HFFc6 (cell line): ENCODE results near the gene TMEM40. TPM values are rescaled to one million over a fixed set of nuclear protein-coding genes. Genes with fewer than 3 reads are reported as not detected.

Experiments
- DNase-seq: peaks from one replicate; pipeline ENCODE4 v3.0.0-alpha.2; 2018
- H3K27ac Mint-ChIP-seq: 2 replicates; pipeline ENCODE4 v1.8.0; 2020; ENCODE audit warnings: mild to moderate bottlenecking, mixed read lengths
- H3K27me3 Mint-ChIP-seq: 2 replicates; pipeline ENCODE4 v1.8.0; 2021; ENCODE audit warnings: mild to moderate bottlenecking, moderate library complexity, mixed read lengths; ENCODE audit not compliant: insufficient read depth
- H3K36me3 Mint-ChIP-seq: 2 replicates; pipeline ENCODE4 v1.8.0; 2021; ENCODE audit warnings: low read depth, mixed read lengths
- H3K4me1 Mint-ChIP-seq: 2 replicates; pipeline ENCODE4 v1.8.0; 2020; ENCODE audit warnings: low read depth, mixed read lengths
- H3K4me3 Mint-ChIP-seq: 2 replicates; pipeline ENCODE4 v1.8.0; 2020; ENCODE audit warnings: mild to moderate bottlenecking, moderate library complexity, mixed read lengths
- H3K9me3 Mint-ChIP-seq: 2 replicates; pipeline ENCODE4 v1.8.0; 2020; ENCODE audit warnings: mild to moderate bottlenecking, mixed read lengths
- CTCF ChIP-seq: fragments of 200-600 bp; sonication (generic); IDR thresholded peaks from 2 replicates; pipeline ENCODE4 v1.5.0; 2021; ENCODE audit warnings: antibody characterized with exemption, mild to moderate bottlenecking
- total RNA-seq, 6 experiments: library from RNA; stranded (reverse); fragmentation: NEBNext Ultra II Directional; extraction: Animal tissue kit (Norgen Biotek cat#: 25700); gene quantifications; 2 replicates in 1 of 6; 3 replicates in 5 of 6; pipeline ENCODE4 v1.2.3, GENCODE V29; 2021

TMEM40 gene
- total RNA-seq, 6 experiments from 2014 or later, result 0.32 to 0.40 (median 0.36) TPM; not detected in 3

- DNase-seq, result no peak
- Mint-ChIP-seq H3K36me3 (no peaks in the 10 kb centered on the region), H3K4me1 (no peaks in the 10 kb centered on the region), H3K27me3 (peaks cover 24% of the 10 kb centered on the region), H3K4me3 (no peak overlapping the region), H3K9me3 (no peaks in the 10 kb centered on the region), H3K27ac (no peak overlapping the region)
- TF ChIP-seq CTCF, result no peak
Measured at GRCh38 chr3:12742330-12743107, 16.5 kb downstream of the TMEM40 start.

DNA sequence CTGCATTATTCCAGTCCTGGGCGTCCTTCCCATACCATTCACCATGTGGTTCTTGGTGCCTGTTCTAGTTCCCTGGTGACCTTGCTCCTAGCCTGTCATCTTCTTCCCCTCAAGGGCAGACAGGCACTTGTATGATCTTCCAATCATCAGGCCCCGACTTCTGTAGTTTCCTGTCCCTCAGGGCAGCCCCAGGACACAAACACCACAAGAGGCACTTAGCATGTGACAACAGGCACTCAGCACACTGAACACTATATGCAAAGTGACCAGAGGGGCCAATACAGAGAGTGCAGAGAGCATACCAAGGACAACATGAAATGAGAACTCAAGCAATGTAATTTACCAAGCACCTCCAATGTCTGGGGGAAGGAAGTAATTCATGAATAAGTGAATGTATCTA lies 17.9 kb downstream of the TMEM40 start:
- Mint-ChIP-seq H3K9me3 (no peaks in the 10 kb centered on the region), H3K27ac (no peak overlapping the region), H3K27me3 (peaks cover 28% of the 10 kb centered on the region), H3K4me1 (no peaks in the 10 kb centered on the region), H3K4me3 (no peak overlapping the region), H3K36me3 (no peaks in the 10 kb centered on the region)
- DNase-seq, result no peak
- TF ChIP-seq CTCF, result no peak

- no peak for DNase-seq
- no peak overlapping the region for H3K27ac Mint-ChIP-seq
- no peaks in the 10 kb centered on the region for H3K9me3 Mint-ChIP-seq
- no peaks in the 10 kb centered on the region for H3K36me3 Mint-ChIP-seq
- TF ChIP-seq CTCF, result no peak
- H3K4me1 Mint-ChIP-seq, result 0 out of 2 replicates have a peak, but pooled peaks cover 5% of the 10 kb centered on the region
- peaks cover 23% of the 10 kb centered on the region for H3K27me3 Mint-ChIP-seq
- H3K4me3 Mint-ChIP-seq, result no peak overlapping the region
Measured at GRCh38 chr3:12737833-12738232, 21.2 kb downstream of the TMEM40 start.

DNA sequence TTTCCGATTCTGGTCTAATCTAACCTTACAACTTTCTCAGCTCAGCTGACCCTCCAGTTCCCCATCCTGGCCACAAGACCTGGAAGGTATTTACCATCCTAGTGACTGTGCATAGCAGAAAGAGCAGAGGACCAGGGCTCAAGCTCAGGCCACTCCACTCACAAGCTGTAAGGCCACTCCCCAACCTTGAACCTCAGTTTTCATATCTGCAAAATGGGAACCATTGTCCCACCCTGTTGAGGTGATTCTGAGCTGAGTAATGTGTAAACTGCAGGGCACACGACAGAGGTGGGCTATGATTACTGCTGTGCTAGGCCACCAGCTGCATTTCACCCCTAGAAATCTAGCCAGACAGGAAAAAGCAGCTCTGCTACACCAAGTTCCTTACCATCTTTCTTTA lies 21.7 kb downstream of the TMEM40 start:
- H3K9me3 Mint-ChIP-seq, result no peaks in the 10 kb centered on the region
- no peaks in the 10 kb centered on the region for H3K36me3 Mint-ChIP-seq
- no peak for DNase-seq
- no peak overlapping the region for H3K27ac Mint-ChIP-seq
- TF ChIP-seq CTCF, result no peak
- no peak overlapping the region for H3K4me3 Mint-ChIP-seq
- H3K27me3 Mint-ChIP-seq, result peaks cover 21% of the 10 kb centered on the region
- H3K4me1 Mint-ChIP-seq, result 0 out of 2 replicates have a peak, but pooled peaks cover 5% of the 10 kb centered on the region

GRCh38 chr3:12734960-12735359 lies 24.1 kb downstream of the TMEM40 start:
- no peak for DNase-seq
- no peaks in the 10 kb centered on the region for H3K36me3 Mint-ChIP-seq
- peaks cover 16% of the 10 kb centered on the region for H3K4me1 Mint-ChIP-seq
- H3K4me3 Mint-ChIP-seq, result no peak overlapping the region
- TF ChIP-seq CTCF, result no peak
- no peak overlapping the region for H3K27ac Mint-ChIP-seq
- H3K27me3 Mint-ChIP-seq, result peaks cover 21% of the 10 kb centered on the region
- H3K9me3 Mint-ChIP-seq, result no peaks in the 10 kb centered on the region
